Endothelial cell of umbilical vein (primary cell): ENCODE measurements around the gene CBFA2T3. TPM values are rescaled to one million over a fixed set of nuclear protein-coding genes. Genes with fewer than 3 reads are reported as not detected.

Experiments
- BruUV-seq: library from RNA; stranded (reverse); fragments of 400-500 nt; replicated peaks from 2 replicates; lab custom pipeline; 2021; lab: Mats Ljungman, UMichigan
- CTCF ChIA-PET: fragments of 300-600, 350-600 bp; sonication (Branson Sonifier 250); formaldehyde crosslinking; loops from one replicate; lab custom pipeline; 2021; ENCODE audit warnings: antibody characterized with exemption, inconsistent platforms; lab: Charles Lee
- POLR2A ChIA-PET: fragments of 300-600, 350-600 bp; sonication (Branson Sonifier 250); formaldehyde crosslinking; loops from one replicate; lab custom pipeline; 2021; ENCODE audit warnings: antibody characterized with exemption, inconsistent platforms; lab: Charles Lee
- DNase-seq: peaks from one replicate; pipeline ENCODE4 v3.0.0-alpha.2; 2011; ENCODE audit warnings: low read depth, low spot score
- FAIRE-seq: peaks from 2 replicates; lab custom pipeline; 2011; peaks lifted over from hg19 to GRCh38; lab: Jason Lieb, UNC
- H2AFZ ChIP-seq: 2 replicates; pipeline ENCODE4 v1.6.0; 2012; ENCODE audit warnings: low read depth, low read length, control low read depth, inconsistent platforms
- H3K27ac ChIP-seq: 2 replicates; pipeline ENCODE4 v1.5.1; 2011; ENCODE audit warnings: low read depth, mild to moderate bottlenecking, control low read depth, low read length, moderate library complexity; ENCODE audit not compliant: insufficient read depth
- H3K27me3 ChIP-seq, 2 experiments: 2 replicates each; pipeline versions ENCODE4 v1.6.0 to v1.6.1; 2011; ENCODE audit warnings: low read length in 2 of 2, mixed read lengths in 1 of 2; ENCODE audit not compliant: control insufficient read depth in 2 of 2, insufficient read depth in 2 of 2
- H3K36me3 ChIP-seq, 2 experiments: 2 replicates in 1 of 2; 3 replicates in 1 of 2; pipeline ENCODE4 v1.5.1; 2011; ENCODE audit warnings: low read length in 2 of 2, mild to moderate bottlenecking in 1 of 2, moderate library complexity in 1 of 2; ENCODE audit not compliant: control insufficient read depth in 2 of 2, insufficient read depth in 2 of 2; ENCODE audit errors: extremely low read depth in 1 of 2
- H3K4me1 ChIP-seq: 3 replicates; pipeline ENCODE4 v1.5.1; 2011; ENCODE audit warnings: mild to moderate bottlenecking, low read length; ENCODE audit not compliant: control insufficient read depth, insufficient read depth; ENCODE audit errors: extremely low read depth
- H3K4me2 ChIP-seq: 2 replicates; pipeline ENCODE4 v1.6.1; 2011; ENCODE audit warnings: low read length, control low read depth, mixed read lengths; ENCODE audit not compliant: insufficient read depth
- H3K4me3 ChIP-seq, 3 experiments: fragments of 200-600 bp in 1 of 3; sonication (generic), shearing (Covaris generic) in 1 of 3; replicated peaks in 1 of 3; 2 replicates each; pipeline ENCODE4 v1.5.1; 2011 to 2016; ENCODE audit warnings: control low read depth in 3 of 3, low read length in 3 of 3, mild to moderate bottlenecking in 2 of 3, inconsistent platforms in 1 of 3, low read depth in 1 of 3, moderate library complexity in 1 of 3; ENCODE audit not compliant: insufficient read depth in 1 of 3
- H3K79me2 ChIP-seq: 2 replicates; pipeline ENCODE4 v1.6.0; 2012; ENCODE audit warnings: low read length, inconsistent platforms; ENCODE audit not compliant: control insufficient read depth, insufficient read depth
- H3K9ac ChIP-seq: replicated peaks from 2 replicates; pipeline ENCODE3; 2011; ENCODE audit warnings: low read length, control low read depth; ENCODE audit not compliant: insufficient read depth; ENCODE audit errors: extremely low read depth
- H3K9me1 ChIP-seq: replicated peaks from 3 replicates; pipeline ENCODE4 v1.6.0; 2011; ENCODE audit warnings: mild to moderate bottlenecking, low read length; ENCODE audit not compliant: control insufficient read depth, insufficient read depth; ENCODE audit errors: extremely low read depth
- H3K9me3 ChIP-seq: replicated peaks from 2 replicates; pipeline ENCODE4 v1.5.1; 2012; ENCODE audit warnings: low read length, inconsistent platforms; ENCODE audit not compliant: control insufficient read depth, insufficient read depth
- H4K20me1 ChIP-seq: replicated peaks from 2 replicates; pipeline ENCODE3; 2011; ENCODE audit warnings: mild to moderate bottlenecking, low read length; ENCODE audit not compliant: control insufficient read depth, insufficient read depth; ENCODE audit errors: extremely low read depth
- CTCF ChIP-seq, 2 donors: IDR thresholded peaks; 1 replicate in 1 of 2; 2 replicates in 1 of 2; pipeline ENCODE4 v1.5.1; 2011; ENCODE audit warnings: low read length in 2 of 2, mild to moderate bottlenecking in 2 of 2, moderate library complexity in 2 of 2, control low read depth in 1 of 2, inconsistent platforms in 1 of 2, low read depth in 1 of 2; ENCODE audit not compliant: insufficient read depth in 1 of 2; ENCODE audit errors: extremely low read depth in 1 of 2
- EZH2 ChIP-seq: IDR thresholded peaks from 2 replicates; pipeline ENCODE4 v1.6.1; 2012; ENCODE audit warnings: borderline replicate concordance, low read depth, mild to moderate bottlenecking, moderate library complexity, low read length, inconsistent platforms; ENCODE audit not compliant: severe bottlenecking
- FOS ChIP-seq: IDR thresholded peaks from 2 replicates; pipeline ENCODE4 v1.6.1; 2011; ENCODE audit warnings: mild to moderate bottlenecking, low read length, moderate library complexity, borderline replicate concordance; ENCODE audit not compliant: insufficient read depth
- GATA2 ChIP-seq: IDR thresholded peaks from 2 replicates; pipeline ENCODE4 v1.7.0; 2011; ENCODE audit warnings: low read depth, mild to moderate bottlenecking, moderate library complexity, mixed read lengths, low read length; ENCODE audit not compliant: insufficient read length, insufficient read depth
- JUN ChIP-seq: IDR thresholded peaks from 2 replicates; pipeline ENCODE4 v1.6.1; 2011; ENCODE audit warnings: borderline replicate concordance, low read depth; ENCODE audit not compliant: insufficient read length, insufficient read depth
- MAX ChIP-seq: IDR thresholded peaks from 2 replicates; pipeline ENCODE4 v1.6.1; 2011; ENCODE audit not compliant: insufficient read depth, insufficient read length
- MYC ChIP-seq: IDR thresholded peaks from one replicate; pipeline ENCODE4 v1.6.1; 2011; ENCODE audit warnings: mild to moderate bottlenecking, low read depth, low read length
- POLR2A ChIP-seq: IDR thresholded peaks from 2 replicates; pipeline ENCODE4 v1.6.1; 2012; ENCODE audit warnings: low read depth, mild to moderate bottlenecking, control low read depth, low read length
- POLR2AphosphoS5 ChIP-seq: IDR thresholded peaks from 2 replicates; pipeline ENCODE4 v1.6.1; 2012; ENCODE audit warnings: low read depth, mild to moderate bottlenecking, control low read depth, low read length, moderate library complexity; ENCODE audit not compliant: insufficient read depth
- dilution Hi-C: fragments of 300-500 bp; cut with MboI; formaldehyde crosslinking; loops from one replicate; pipeline ENCODE4 v1.15.0; 2019; ENCODE audit warnings: low sequenced_read_pairs; ENCODE audit not compliant: extremely low pct_ligation_motif_present
- intact Hi-C: fragments of 100-400 bp; cut with micrococcal nuclease; formaldehyde crosslinking; loops from one replicate; pipeline ENCODE4 v1.10.0; 2022
- polyA plus RNA-seq, 4 experiments: library from polyadenylated mRNA; depleted of rRNA in 3 of 4; stranded (reverse) in 3 of 4; unstranded in 1 of 4; fragments of >200 nt; gene quantifications; 2 replicates each; pipeline versions ENCODE4 v1.2.1 to v1.2.3, GENCODE V29; 2011 to 2012; ENCODE audit warnings: missing spikeins in 1 of 4
- total RNA-seq: library from RNA; stranded (reverse); gene quantifications from 2 replicates; pipeline ENCODE4 v1.2.3, GENCODE V29; 2021

The CBFA2T3 gene
- total and polyA plus RNA-seq, 2 donors (not counting 3 experiments of a cell fraction or from before 2014, with no cell fraction given): not detected

- FAIRE-seq: no peak
- H3K27me3 ChIP-seq: no peaks in the 10 kb centered on the region
- H3K4me1 ChIP-seq: no peaks in the 10 kb centered on the region
- intact Hi-C loops (no loop called here), dilution Hi-C loops (no loop called here)
- no peak overlapping the region for H3K4me3 ChIP-seq
- no peak overlapping the region for H3K9ac ChIP-seq
- no peaks in the 10 kb centered on the region for H3K9me1 ChIP-seq
- CTCF ChIA-PET: interaction anchor here (1.3 kb wide), 1 partner anchor 12 kb away, joined by 7 read pairs; the partner anchor contains the start of genes GALNS and TRAPPC2L
- H3K27ac ChIP-seq: no peak overlapping the region
- H2AFZ ChIP-seq: no peak overlapping the region
- POLR2A ChIA-PET: no interaction called here
- no peaks in the 10 kb centered on the region for H3K36me3 ChIP-seq
- BruUV-seq: no TSS peak
- TF ChIP-seq FOS (no peak), EZH2 (no peak), MAX (no peak), GATA2 (no peak), POLR2A (no peak), JUN (no peak), POLR2AphosphoS5 (no peak), CTCF (IDR thresholded peaks at IDR 0.05; ENCODE audit: extremely low read depth in 1 of 2, insufficient read depth in 1 of 2, low read depth in 1 of 2, low read length in 2 of 2) (no peak), MYC (no peak)
- H3K79me2 ChIP-seq: no peaks in the 10 kb centered on the region
- no peak for DNase-seq
- no peaks in the 10 kb centered on the region for H3K9me3 ChIP-seq
- H3K4me2 ChIP-seq: no peak overlapping the region
- H4K20me1 ChIP-seq: no peaks in the 10 kb centered on the region
Observed at GRCh38 chr16:88868974-88869672, 107.9 kb downstream of the CBFA2T3 start.
